OCI-LY3 (cell line): ENCODE measurements around the gene NSUN5.
A peak's percentile ranks its signal among the peaks of the same experiment; 100 is the strongest.

ENCODE experiments used
- H2AFZ ChIP-seq: fragments of 200-600, 300-600 bp; shearing (Covaris generic); 2 replicates; pipeline ENCODE4 v1.6.0; 2014; ENCODE audit warnings: antibody characterized with exemption, low read depth, low read length
- H3K27ac ChIP-seq: fragments of 200-600, 300-600 bp; sonication (generic); 2 replicates; pipeline ENCODE4 v1.5.1; 2014; ENCODE audit warnings: mild to moderate bottlenecking, low read length, moderate library complexity, mixed read lengths
- H3K27me3 ChIP-seq: fragments of 200-600, 300-600 bp; sonication (generic); 2 replicates; pipeline ENCODE4 v1.6.1; 2014; ENCODE audit warnings: low read depth, low read length, mixed read lengths
- H3K36me3 ChIP-seq: fragments of 200-600, 300-600 bp; sonication (generic); replicated peaks from 2 replicates; pipeline ENCODE3; 2014; ENCODE audit warnings: low read depth, low read length, mixed read lengths
- H3K4me1 ChIP-seq: fragments of 300-600, 200-600 bp; sonication (generic); 2 replicates; pipeline ENCODE4 v1.6.1; 2014; ENCODE audit warnings: low read length, mixed read lengths
- H3K4me2 ChIP-seq: fragments of 200-600, 300-600 bp; sonication (generic); 2 replicates; pipeline ENCODE4 v1.6.1; 2014; ENCODE audit warnings: low read length, mixed read lengths
- H3K4me3 ChIP-seq: fragments of 300-600, 200-600 bp; sonication (generic); 2 replicates; pipeline ENCODE4 v1.5.1; 2014; ENCODE audit warnings: antibody characterized with exemption, mild to moderate bottlenecking, low read length, moderate library complexity
- H3K79me2 ChIP-seq: fragments of 300-600, 200-600 bp; shearing (Covaris generic); 2 replicates; pipeline ENCODE4 v1.6.1; 2014; ENCODE audit warnings: mild to moderate bottlenecking, low read length, mixed read lengths
- H3K9ac ChIP-seq: fragments of 300-600, 200-600 bp; shearing (Covaris generic); 2 replicates; pipeline ENCODE4 v1.6.0; 2014; ENCODE audit warnings: mild to moderate bottlenecking, low read length, moderate library complexity
- H3K9me3 ChIP-seq: fragments of 200-600, 300-600 bp; shearing (Covaris generic); 2 replicates; pipeline ENCODE4 v1.6.1; 2014; ENCODE audit warnings: low read length, mixed read lengths; ENCODE audit not compliant: insufficient read depth
- H4K20me1 ChIP-seq: fragments of 200-600, 300-600 bp; sonication (generic); 2 replicates; pipeline ENCODE4 v1.6.1; 2016; ENCODE audit warnings: low read length, mixed read lengths; ENCODE audit not compliant: insufficient read depth
- EZH2phosphoT487 ChIP-seq: fragments of 200-600 bp; shearing (Covaris generic); IDR thresholded peaks from 2 replicates; pipeline ENCODE4 v1.6.1; 2018; ENCODE audit warnings: antibody characterized with exemption, mixed run types, low read depth
- TF ChIP-seq, protein P1 (sequence below): fragments of 200-600, 300-600 bp; sonication (generic); IDR thresholded peaks from 2 replicates; pipeline ENCODE4 v1.5.1; 2014; ENCODE audit warnings: antibody characterized with exemption, low read length, low read depth

NSUN5 gene

DNA sequence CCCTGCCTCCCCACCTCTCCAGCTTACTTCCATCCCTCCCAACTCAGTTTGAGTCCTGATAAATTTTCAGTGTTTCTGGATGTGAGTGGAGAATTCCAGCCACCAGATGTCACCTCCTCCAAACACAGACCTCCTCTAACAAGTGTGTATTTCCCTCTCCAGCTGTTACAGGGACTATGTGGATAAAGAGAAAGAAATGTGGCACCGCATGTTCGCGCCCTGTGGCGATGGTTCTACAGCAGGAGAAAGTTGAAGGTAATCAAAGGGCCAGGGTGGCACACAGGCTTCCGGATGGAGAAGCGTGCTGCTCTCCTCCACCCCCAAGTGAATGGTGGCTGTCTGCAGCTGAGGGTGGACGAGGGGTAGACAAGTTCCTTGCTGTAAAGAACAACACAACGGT lies 34.0 kb upstream of the NSUN5 start:
- Histone ChIP-seq H4K20me1 (no peaks in the 10 kb centered on the region), H3K4me1 (no peaks in the 10 kb centered on the region), H3K27ac (no peak overlapping the region), H3K4me3 (no peak overlapping the region), H3K79me2 (no peaks in the 10 kb centered on the region), H3K9me3 (no peaks in the 10 kb centered on the region), H3K9ac (no peak overlapping the region), H3K4me2 (no peak overlapping the region), H3K36me3 (no peaks in the 10 kb centered on the region), H2AFZ (no peak overlapping the region), H3K27me3 (no peaks in the 10 kb centered on the region)
- TF ChIP-seq EZH2phosphoT487 = no peak
- TF ChIP-seq, protein P1, sequence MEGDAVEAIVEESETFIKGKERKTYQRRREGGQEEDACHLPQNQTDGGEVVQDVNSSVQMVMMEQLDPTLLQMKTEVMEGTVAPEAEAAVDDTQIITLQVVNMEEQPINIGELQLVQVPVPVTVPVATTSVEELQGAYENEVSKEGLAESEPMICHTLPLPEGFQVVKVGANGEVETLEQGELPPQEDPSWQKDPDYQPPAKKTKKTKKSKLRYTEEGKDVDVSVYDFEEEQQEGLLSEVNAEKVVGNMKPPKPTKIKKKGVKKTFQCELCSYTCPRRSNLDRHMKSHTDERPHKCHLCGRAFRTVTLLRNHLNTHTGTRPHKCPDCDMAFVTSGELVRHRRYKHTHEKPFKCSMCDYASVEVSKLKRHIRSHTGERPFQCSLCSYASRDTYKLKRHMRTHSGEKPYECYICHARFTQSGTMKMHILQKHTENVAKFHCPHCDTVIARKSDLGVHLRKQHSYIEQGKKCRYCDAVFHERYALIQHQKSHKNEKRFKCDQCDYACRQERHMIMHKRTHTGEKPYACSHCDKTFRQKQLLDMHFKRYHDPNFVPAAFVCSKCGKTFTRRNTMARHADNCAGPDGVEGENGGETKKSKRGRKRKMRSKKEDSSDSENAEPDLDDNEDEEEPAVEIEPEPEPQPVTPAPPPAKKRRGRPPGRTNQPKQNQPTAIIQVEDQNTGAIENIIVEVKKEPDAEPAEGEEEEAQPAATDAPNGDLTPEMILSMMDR = no peak

DNA sequence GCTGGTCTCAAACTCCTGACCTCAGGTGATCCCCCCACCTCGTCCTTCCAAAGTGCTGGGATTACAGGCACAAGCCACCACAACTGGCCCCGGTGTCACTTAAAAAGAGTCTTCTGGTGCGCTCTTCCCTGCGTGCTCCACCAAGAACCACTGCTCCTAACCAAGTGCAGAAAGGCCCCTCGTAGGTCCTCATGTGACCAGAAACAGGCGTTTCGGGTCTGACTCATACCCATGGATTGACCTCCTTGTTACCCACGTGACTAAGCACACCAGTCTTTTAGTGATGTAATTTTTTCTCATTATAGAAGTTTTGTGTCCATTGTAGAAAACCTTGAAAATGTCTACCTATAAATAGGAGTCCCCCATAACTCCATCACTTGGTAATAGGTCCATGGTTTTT lies 33.3 kb upstream of the NSUN5 start:
- no peaks in the 10 kb centered on the region for H4K20me1 ChIP-seq
- H3K27me3 ChIP-seq = no peaks in the 10 kb centered on the region
- no peak overlapping the region for H3K9ac ChIP-seq
- no peaks in the 10 kb centered on the region for H3K4me1 ChIP-seq
- no peaks in the 10 kb centered on the region for H3K9me3 ChIP-seq
- H3K27ac ChIP-seq = no peak overlapping the region
- no peak overlapping the region for H3K4me3 ChIP-seq
- peak overlapping the region; percentile 5; the same call in 1 of the 2 replicates for H3K4me2 ChIP-seq
- no peaks in the 10 kb centered on the region for H3K79me2 ChIP-seq
- no peak overlapping the region for H2AFZ ChIP-seq
- no peaks in the 10 kb centered on the region for H3K36me3 ChIP-seq
- no peak for TF ChIP-seq EZH2phosphoT487
- TF ChIP-seq, protein P1 = no peak

DNA sequence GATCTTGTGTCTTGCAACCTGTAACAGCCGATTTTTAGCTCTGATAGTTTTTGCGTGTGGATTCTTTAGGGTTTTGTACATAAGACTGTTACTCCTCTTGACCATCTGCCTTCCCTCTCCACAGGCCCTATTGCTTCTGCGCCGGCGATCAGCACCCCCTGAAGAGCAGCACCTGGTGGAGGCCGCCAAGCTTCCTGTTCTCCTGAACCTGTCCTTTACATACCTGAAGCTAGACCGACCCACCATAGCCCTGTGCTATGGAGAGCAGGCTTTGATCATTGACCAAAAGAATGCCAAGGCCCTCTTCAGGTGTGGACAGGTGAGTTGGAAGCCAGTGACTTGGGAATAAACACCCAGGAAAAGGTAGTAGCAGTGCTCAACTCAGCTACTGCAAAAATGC lies 31.9 kb upstream of the NSUN5 start:
- Histone ChIP-seq H3K4me3 (no peak overlapping the region), H3K4me1 (no peaks in the 10 kb centered on the region)
- TF ChIP-seq, protein P1 = no peak
- no peak for TF ChIP-seq EZH2phosphoT487

DNA sequence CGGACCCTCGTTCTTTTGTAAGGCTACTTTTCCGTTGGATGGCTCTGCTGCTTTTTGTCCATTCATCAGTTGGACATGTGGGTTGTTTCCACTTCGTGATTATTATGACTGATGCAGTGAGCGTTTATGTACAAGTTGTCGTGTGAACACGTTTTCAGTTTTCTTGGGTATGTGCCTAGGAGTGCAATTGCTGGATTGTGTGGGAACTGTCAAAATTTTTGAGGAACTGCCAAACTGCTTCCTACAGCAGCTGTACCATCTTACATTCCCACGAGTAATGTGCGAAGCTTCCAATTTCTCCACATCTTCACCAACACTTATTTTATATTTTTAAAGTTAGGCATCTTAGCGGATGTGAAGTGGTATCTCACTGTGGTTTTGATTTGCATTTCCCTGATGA lies 29.7 kb upstream of the NSUN5 start:
- H2AFZ ChIP-seq = no peak overlapping the region
- H3K36me3 ChIP-seq = no peaks in the 10 kb centered on the region
- no peak overlapping the region for H3K9ac ChIP-seq
- no peaks in the 10 kb centered on the region for H3K79me2 ChIP-seq
- no peaks in the 10 kb centered on the region for H3K9me3 ChIP-seq
- no peaks in the 10 kb centered on the region for H4K20me1 ChIP-seq
- no peak for TF ChIP-seq EZH2phosphoT487
- TF ChIP-seq, protein P1 = no peak
- H3K4me2 ChIP-seq = no peak overlapping the region
- H3K27ac ChIP-seq = no peak overlapping the region
- peaks cover 1% of the 10 kb centered on the region; the same call in 1 of the 2 replicates for H3K27me3 ChIP-seq
- H3K4me3 ChIP-seq = no peak overlapping the region
- H3K4me1 ChIP-seq = no peaks in the 10 kb centered on the region

More for the DNA sequence above, 31.9 kb upstream of the NSUN5 start:
- no peaks in the 10 kb centered on the region for H3K36me3 ChIP-seq
- H3K9ac ChIP-seq = no peak overlapping the region
- no peak overlapping the region for H3K4me2 ChIP-seq
- H3K79me2 ChIP-seq = no peaks in the 10 kb centered on the region
- H3K9me3 ChIP-seq = no peaks in the 10 kb centered on the region
- H3K27ac ChIP-seq = no peak overlapping the region
- H4K20me1 ChIP-seq = no peaks in the 10 kb centered on the region
- no peaks in the 10 kb centered on the region for H3K27me3 ChIP-seq
- H2AFZ ChIP-seq = no peak overlapping the region
